Neural progenitor cell (in vitro differentiated cells): Measurements from ENCODE around the gene UGT2A1.

ENCODE experiments used
- CTCF ChIP-seq: fragments of 200-600 bp; sonication (generic); IDR thresholded peaks from 2 replicates; pipeline ENCODE4 v1.5.1; 2017; ENCODE audit warnings: antibody characterized with exemption, mild to moderate bottlenecking
- EZH2 ChIP-seq: fragments of 200-600 bp; sonication (generic); IDR thresholded peaks from 2 replicates; pipeline ENCODE4 v1.6.1; 2017; ENCODE audit warnings: antibody characterized with exemption, mild to moderate bottlenecking, moderate library complexity
- EZH2phosphoT487 ChIP-seq: fragments of 200-600 bp; sonication (generic); IDR thresholded peaks from 2 replicates; pipeline ENCODE4 v1.6.1; 2017; ENCODE audit warnings: antibody characterized with exemption

DNA sequence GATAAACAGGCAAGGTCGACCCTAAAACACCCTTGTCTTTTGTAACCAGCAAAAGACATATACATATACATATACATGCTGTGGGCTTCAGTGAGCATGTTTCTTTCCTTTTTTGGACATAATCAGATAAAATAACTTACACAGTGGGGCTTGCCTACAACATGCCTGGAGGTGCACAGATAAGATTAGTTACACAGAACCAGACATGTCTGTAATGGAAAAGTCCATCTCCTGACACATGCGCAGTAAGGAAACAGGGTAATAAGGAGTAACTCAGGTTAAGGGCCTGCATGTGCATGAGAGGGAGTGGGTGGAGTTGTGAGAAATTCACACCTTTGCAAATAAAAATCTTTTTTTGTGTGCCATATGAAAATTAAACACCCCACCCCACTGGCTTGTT lies 3.4 kb downstream of the UGT2A1 start:
- TF ChIP-seq CTCF: no peak
- TF ChIP-seq EZH2phosphoT487: no peak
- TF ChIP-seq EZH2: no peak
